Upper lobe of left lung (tissue), 6 donors: ENCODE results near the gene FXYD7. TPM values are rescaled to one million over a fixed set of nuclear protein-coding genes. Genes with fewer than 3 reads are reported as not detected.

Experiments
- ATAC-seq, 2 donors: fragments of 200-7000 bp; cut with Tn5 transposase; one replicate each; pipeline ENCODE4 v1.9.1; 2022; ENCODE audit warnings: mild to moderate bottlenecking in 2 of 2, moderate library complexity in 2 of 2; ENCODE audit not compliant: low FRiP score in 2 of 2
- DNase-seq, 2 donors: peaks; one replicate each; pipeline ENCODE4 v3.0.0-alpha.2; 2019 to 2020
- H3K27ac ChIP-seq, 4 donors: fragments of 200-600 bp; sonication (generic); one replicate each; pipeline ENCODE4 v1.5.1; 2016 to 2019
- H3K27me3 ChIP-seq, 4 donors: fragments of 200-600 bp; sonication (generic); one replicate each; pipeline ENCODE4 v1.5.1; 2017 to 2019
- H3K36me3 ChIP-seq, 4 donors: fragments of 200-600 bp; sonication (generic); one replicate each; pipeline ENCODE4 v1.5.1; 2016 to 2019
- H3K4me1 ChIP-seq, 4 donors: fragments of 200-600 bp; sonication (generic); one replicate each; pipeline ENCODE4 v1.5.1; 2018 to 2019
- H3K4me3 ChIP-seq, 4 donors: fragments of 200-600 bp; sonication (generic); one replicate each; pipeline ENCODE4 v1.5.1; 2017 to 2019; ENCODE audit warnings: mild to moderate bottlenecking in 2 of 4, moderate library complexity in 1 of 4
- H3K9me3 ChIP-seq, 4 donors: fragments of 200-600 bp; sonication (generic); one replicate each; pipeline ENCODE4 v1.5.1; 2018 to 2019
- CTCF ChIP-seq, 6 experiments: fragments of 450-650 bp in 4 of 6; fragments of 200-600 bp in 2 of 6; sonication (generic) in 2 of 6; IDR thresholded peaks; one replicate each; pipeline ENCODE4 v1.5.1; 2016 to 2019; ENCODE audit warnings: antibody characterized with exemption in 6 of 6
- EP300 ChIP-seq, 4 donors: sonication (generic); formaldehyde crosslinking; IDR thresholded peaks; one replicate each; pipeline ENCODE4 v1.5.1; 2017; ENCODE audit warnings: antibody characterized with exemption in 4 of 4, control low read depth in 2 of 4
- POLR2A ChIP-seq, 4 donors: fragments of 450-650 bp; IDR thresholded peaks; one replicate each; pipeline ENCODE4 v1.5.1; 2016 to 2017; ENCODE audit warnings: antibody characterized with exemption in 4 of 4, mild to moderate bottlenecking in 2 of 4
- POLR2AphosphoS5 ChIP-seq, 2 donors: sonication (generic); formaldehyde crosslinking; IDR thresholded peaks; one replicate each; pipeline ENCODE4 v1.5.1; 2017; ENCODE audit warnings: antibody characterized with exemption in 2 of 2
- WGBS, 2 donors: methylation state at CpG; one replicate each; pipeline ENCODE4 v1.1.5; 2017 to 2018; 5-methylcytosine and 5-hydroxymethylcytosine counted together
- total RNA-seq, 6 donors: library from RNA; depleted of rRNA in 4 of 6; stranded (reverse); fragments of >200 nt in 4 of 6; gene quantifications; one replicate each; pipeline versions ENCODE4 v1.1.0 to v1.2.1, GENCODE V29; 2016 to 2021
- donor health status: DM: no; HTN: no; CAD: no; lungs with moderate emphysema.
- donor health status: DM: no; HTN: yes; CAD: no; lungs with severe emphysema.

The FXYD7 gene
- total RNA-seq, 6 donors from 2014 or later: 0.34 TPM; not detected in 5

- Histone ChIP-seq H3K27ac (peak overlapping the region; percentile 64 to 87 (median 76)), H3K27me3 (peaks cover 0 to 13% (median 4%) of the 10 kb centered on the region in 4 donors), H3K9me3 (no peaks in the 10 kb centered on the region), H3K4me3 (peak overlapping the region in 3 of 4 donors; percentile 20 to 40 (median 38)), H3K4me1 (peaks cover 29 to 39% (median 32%) of the 10 kb centered on the region in 4 donors), H3K36me3 (no peaks in the 10 kb centered on the region)
- WGBS, 2 donors: 66 to 73% methylated on average over 11 to 12 of the region's 12 CpGs
- TF ChIP-seq EP300 (IDR thresholded peaks at IDR 0.05) (no peak), CTCF (IDR thresholded peaks at IDR 0.05) (no peak), POLR2A (IDR thresholded peaks at IDR 0.05) (no peak), POLR2AphosphoS5 (IDR thresholded peaks at IDR 0.05) (no peak)
- ATAC-seq (no peak), DNase-seq (no peak)
These were observed 2.7 kb upstream of the FXYD7 start for GRCh38 chr19:35140207-35140961.

GRCh38 chr19:35140962-35141836, 1.9 kb upstream of the FXYD7 start:
- DNase-seq: peak; percentile 96 to 99
- Histone ChIP-seq H3K4me3 (peak overlapping the region in 3 of 4 donors; percentile 20 to 40 (median 38)), H3K9me3 (no peaks in the 10 kb centered on the region), H3K27ac (peak overlapping the region; percentile 64 to 87 (median 76)), H3K27me3 (peaks cover 0 to 13% (median 4%) of the 10 kb centered on the region in 4 donors), H3K36me3 (no peaks in the 10 kb centered on the region), H3K4me1 (peaks cover 26 to 35% (median 30%) of the 10 kb centered on the region in 4 donors)
- TF ChIP-seq EP300 (IDR thresholded peaks at IDR 0.05): no peak
- peak in 2 of 4 donors; percentile 6 to 54 for TF ChIP-seq POLR2A (IDR thresholded peaks at IDR 0.05)
- TF ChIP-seq CTCF (IDR thresholded peaks at IDR 0.05): peak; percentile 32 to 56 (median 52)
- peak in 1 of 2 donors; percentile 72 for TF ChIP-seq POLR2AphosphoS5 (IDR thresholded peaks at IDR 0.05)
- WGBS, 2 donors: 8 to 12% methylated on average over 13 to 33 of the region's 48 CpGs
- peak; percentile 91 for ATAC-seq

- no peak for TF ChIP-seq EP300 (IDR thresholded peaks at IDR 0.05)
- TF ChIP-seq CTCF (IDR thresholded peaks at IDR 0.05): no peak
- no peak for TF ChIP-seq POLR2A (IDR thresholded peaks at IDR 0.05)
- TF ChIP-seq POLR2AphosphoS5 (IDR thresholded peaks at IDR 0.05): no peak
- ATAC-seq (no peak), DNase-seq (no peak)
- Histone ChIP-seq H3K27ac (peak overlapping the region in 3 of 4 donors; percentile 27 to 53 (median 29)), H3K36me3 (no peaks in the 10 kb centered on the region), H3K4me1 (peaks cover 26 to 35% (median 30%) of the 10 kb centered on the region in 4 donors), H3K9me3 (no peaks in the 10 kb centered on the region), H3K27me3 (peaks cover 0 to 13% (median 4%) of the 10 kb centered on the region in 4 donors), H3K4me3 (peak overlapping the region in 3 of 4 donors; percentile 8 to 36 (median 33))
- WGBS, 2 donors: 20 to 27% methylated on average over 12 to 20 of the region's 21 CpGs
These were observed 1.0 kb upstream of the FXYD7 start for GRCh38 chr19:35141837-35142605.

GRCh38 chr19:35142606-35143230, 337 bp upstream of the FXYD7 start:
- ATAC-seq: peak in 1 of 2 donors; percentile 14
- DNase-seq: peak in 1 of 2 donors; percentile 93

More at GRCh38 chr19:35142606-35143230, 337 bp upstream of the FXYD7 start:
- H3K27ac ChIP-seq: no peak overlapping the region
- H3K9me3 ChIP-seq: no peaks in the 10 kb centered on the region
- H3K27me3 ChIP-seq: peaks cover 0 to 13% (median 4%) of the 10 kb centered on the region in 4 donors
- H3K4me3 ChIP-seq: peak overlapping the region in 3 of 4 donors; percentile 12 to 36 (median 33)
- H3K36me3 ChIP-seq: no peaks in the 10 kb centered on the region
- 12 to 13% methylated on average over 17 to 22 of the region's 46 CpGs for WGBS, 2 donors
- peaks cover 22 to 35% (median 30%) of the 10 kb centered on the region in 4 donors for H3K4me1 ChIP-seq
- TF ChIP-seq CTCF (IDR thresholded peaks at IDR 0.05) (peak in 2 of 6 experiments; percentile 78 to 88), POLR2A (IDR thresholded peaks at IDR 0.05) (no peak)
